IPS DF 6.9 (cell line): Measurements from ENCODE around the gene ADAP2.
"Not testable (repeated sequence)": the region's sequence is repeated elsewhere in the genome, so short reads cannot be mapped to it uniquely, and the experiment has no call there.

ENCODE experiments used
- DNase-seq: peaks from one replicate; pipeline ENCODE4 v3.0.0-alpha.2; 2013; ENCODE audit warnings: low read depth, low spot score
- H3K27ac ChIP-seq: one replicate; pipeline ENCODE4 v1.5.1; 2013; ENCODE audit warnings: low read length, control low read depth
- H3K27me3 ChIP-seq: 2 replicates; pipeline ENCODE4 v1.6.1; 2013; ENCODE audit warnings: mild to moderate bottlenecking, low read length; ENCODE audit not compliant: control insufficient read depth, insufficient read depth
- H3K36me3 ChIP-seq: 2 replicates; pipeline ENCODE4 v1.6.1; 2013; ENCODE audit warnings: low read length; ENCODE audit not compliant: control insufficient read depth, insufficient read depth
- H3K4me1 ChIP-seq: 2 replicates; pipeline ENCODE4 v1.6.1; 2013; ENCODE audit warnings: low read length; ENCODE audit not compliant: control insufficient read depth, insufficient read depth
- H3K4me3 ChIP-seq: 2 replicates; pipeline ENCODE4 v1.5.1; 2013; ENCODE audit warnings: mild to moderate bottlenecking, low read length
- H3K9me3 ChIP-seq: 2 replicates; pipeline ENCODE4 v1.6.1; 2013; ENCODE audit warnings: low read length, inconsistent platforms; ENCODE audit not compliant: control insufficient read depth, insufficient read depth
- whole genome bisulfite sequencing: extraction: QIAGEN DNeasy Blood & Tissue Kit; methylation state at CpG from one replicate; pipeline ENCODE4 v1.1.7; 2013; ENCODE audit warnings: mixed read lengths, missing lambda C conversion rate; ENCODE audit not compliant: insufficient read length, insufficient coverage; 5-methylcytosine and 5-hydroxymethylcytosine counted together

The ADAP2 gene

DNA sequence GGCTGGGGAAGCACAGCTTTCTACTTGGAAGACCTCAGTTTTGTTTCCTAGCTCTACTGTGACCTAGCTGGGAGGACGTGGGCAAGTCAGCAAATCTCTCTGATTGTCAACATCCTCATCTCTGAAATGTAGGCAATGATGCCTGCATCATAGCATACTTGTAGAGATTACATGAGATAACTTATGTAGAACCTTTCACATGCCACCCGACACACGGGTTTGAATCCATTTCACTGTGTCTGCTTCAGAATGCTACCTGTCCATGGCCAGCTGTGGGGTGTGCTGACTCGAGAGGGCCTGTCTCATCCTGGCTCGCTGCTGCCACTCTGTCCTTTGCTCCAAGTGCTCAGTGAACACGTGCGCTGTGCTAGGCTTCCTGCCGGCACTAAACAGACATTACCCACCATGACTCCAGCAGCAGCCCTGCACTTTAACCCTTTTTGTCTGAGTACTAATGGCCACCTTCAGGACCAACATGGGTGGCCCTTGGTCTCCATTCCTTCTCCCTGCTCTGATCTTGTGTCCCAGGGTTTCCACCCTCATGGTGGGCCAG is 7.4 kb downstream of the ADAP2 start:
- DNase-seq: no peak
- H3K27me3 ChIP-seq: peaks cover 2% of the 10 kb centered on the region; the same call in 1 of the 2 replicates
- no CpG with 5 or more reads among the region's 8 CpGs for WGBS
- H3K27ac ChIP-seq: no peak overlapping the region
- H3K9me3 ChIP-seq: no peaks in the 10 kb centered on the region
- H3K4me1 ChIP-seq: no peaks in the 10 kb centered on the region
- no peak overlapping the region for H3K4me3 ChIP-seq
- no peaks in the 10 kb centered on the region; the same call in 1 of the 2 replicates for H3K36me3 ChIP-seq

DNA sequence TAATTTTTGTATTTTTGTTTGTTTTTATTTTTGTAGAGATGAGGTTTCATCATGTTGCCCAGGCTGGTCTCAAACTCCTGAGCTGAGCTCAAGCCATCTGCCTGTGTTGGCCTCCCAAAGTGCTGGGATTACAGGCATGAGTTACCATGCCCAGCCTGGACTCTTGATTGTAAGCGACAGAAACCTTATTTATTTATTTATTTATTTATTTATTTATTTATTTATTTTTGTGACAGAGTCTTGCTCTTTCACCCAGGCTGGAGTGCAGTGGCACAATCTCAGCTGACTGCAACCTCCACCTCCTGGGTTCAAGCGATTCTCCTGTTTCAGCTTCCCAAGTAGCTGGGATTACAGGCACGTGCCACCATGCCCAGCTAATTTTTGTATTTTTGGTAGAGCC is 8.1 kb downstream of the ADAP2 start:
- no CpG with 5 or more reads among the region's 3 CpGs for WGBS

DNA sequence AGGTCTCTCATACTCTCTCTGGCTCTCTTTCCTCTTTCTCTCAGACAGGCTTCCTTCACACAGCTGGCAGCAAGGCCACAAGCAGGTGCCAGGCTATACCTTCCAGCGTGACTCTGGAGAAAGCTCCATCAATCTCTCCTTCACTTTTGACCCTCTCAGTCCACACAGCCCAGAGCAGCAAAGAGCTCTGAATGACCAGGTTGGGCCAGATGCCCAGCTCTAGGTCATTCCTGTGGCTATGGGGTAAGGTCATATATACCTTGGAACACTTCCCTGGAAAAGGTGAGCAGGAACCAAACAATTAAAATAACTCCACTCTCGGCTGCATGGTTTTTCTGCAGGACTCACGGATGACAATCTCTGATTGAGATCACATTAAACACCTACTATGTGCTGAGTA is 8.8 kb downstream of the ADAP2 start:
- Histone ChIP-seq H3K9me3 (no peaks in the 10 kb centered on the region), H3K4me1 (no peaks in the 10 kb centered on the region)
- no CpG with 5 or more reads among the region's 3 CpGs for WGBS

More for the DNA sequence above, 8.1 kb downstream of the ADAP2 start:
- H3K36me3 ChIP-seq, DNase-seq, H3K4me3 ChIP-seq, H3K27ac ChIP-seq, H3K27me3 ChIP-seq, H3K9me3 ChIP-seq, H3K4me1 ChIP-seq: not testable (repeated sequence)

DNA sequence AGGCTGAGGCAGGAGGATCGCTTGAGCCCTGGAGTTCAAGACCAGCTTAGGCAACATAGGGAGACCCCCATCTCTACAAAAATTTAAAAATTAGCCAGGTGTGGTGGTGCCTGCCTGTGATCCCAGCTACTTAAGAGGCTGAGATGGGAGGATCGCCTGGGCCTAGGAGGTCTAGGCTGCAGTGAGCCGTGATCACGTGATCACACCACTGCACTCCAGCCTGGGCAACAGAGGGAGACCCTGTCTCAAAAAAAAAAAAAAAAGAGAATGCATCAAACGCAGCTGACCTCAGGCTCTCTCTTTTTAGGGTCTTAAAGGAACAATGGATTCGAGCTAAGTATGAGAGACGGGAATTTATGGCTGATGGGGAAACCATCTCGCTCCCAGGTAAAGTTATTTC is 9.8 kb downstream of the ADAP2 start:
- not testable (repeated sequence) for H3K4me1 ChIP-seq, H3K4me3 ChIP-seq, H3K36me3 ChIP-seq, H3K27ac ChIP-seq, H3K9me3 ChIP-seq, H3K27me3 ChIP-seq, DNase-seq
- no CpG with 5 or more reads among the region's 8 CpGs for WGBS

More for the DNA sequence above, 8.8 kb downstream of the ADAP2 start:
- DNase-seq: no peak
- peaks cover 2% of the 10 kb centered on the region; the same call in 1 of the 2 replicates for H3K27me3 ChIP-seq
- no peak overlapping the region for H3K27ac ChIP-seq
- H3K36me3 ChIP-seq: no peaks in the 10 kb centered on the region; the same call in 1 of the 2 replicates
- no peak overlapping the region for H3K4me3 ChIP-seq

GRCh38 chr17:30933966-30934365 is 12.2 kb downstream of the ADAP2 start:
- no peak overlapping the region for H3K27ac ChIP-seq
- H3K4me3 ChIP-seq: no peak overlapping the region
- no peaks in the 10 kb centered on the region; the same call in 1 of the 2 replicates for H3K36me3 ChIP-seq
- no peaks in the 10 kb centered on the region for H3K9me3 ChIP-seq
- no peak for DNase-seq
- no CpG with 5 or more reads among the region's 5 CpGs for WGBS
- no peaks in the 10 kb centered on the region for H3K4me1 ChIP-seq
- H3K27me3 ChIP-seq: no peaks in the 10 kb centered on the region

DNA sequence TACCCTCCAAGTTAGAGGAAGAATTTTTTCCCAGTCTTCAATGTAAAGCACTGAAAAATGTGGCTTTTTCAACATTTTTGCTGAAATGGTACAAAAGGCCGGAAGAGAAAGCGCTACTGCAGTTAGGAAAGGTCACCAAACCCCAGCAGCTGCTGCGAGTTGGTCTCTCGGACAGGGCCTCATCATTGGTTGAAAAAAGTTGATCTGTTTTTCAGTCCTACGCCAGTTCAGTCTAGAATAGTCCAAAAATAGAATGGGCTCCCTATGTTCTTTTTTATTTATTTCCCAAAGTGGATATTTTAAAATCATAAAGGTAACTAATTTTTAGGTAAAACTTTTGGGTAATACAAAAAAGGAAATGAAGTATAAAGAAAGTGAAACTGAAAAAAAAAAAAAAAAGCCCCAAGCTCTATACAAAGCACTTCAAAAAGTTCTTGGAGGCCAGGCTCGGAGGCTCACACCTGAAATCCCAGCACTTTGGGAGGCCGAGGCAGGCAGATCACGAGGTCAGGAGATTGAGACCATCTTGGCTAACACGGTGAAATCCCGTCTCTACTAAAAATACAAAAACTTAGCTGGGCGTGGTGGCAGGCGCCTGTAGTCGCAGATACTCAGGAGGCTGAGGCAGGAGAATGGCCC is 17.4 kb downstream of the ADAP2 start:
- Histone ChIP-seq H3K27ac (no peak overlapping the region), H3K4me3 (no peak overlapping the region), H3K9me3 (no peaks in the 10 kb centered on the region), H3K4me1 (no peaks in the 10 kb centered on the region), H3K27me3 (no peaks in the 10 kb centered on the region), H3K36me3 (no peaks in the 10 kb centered on the region)
- WGBS: no CpG with 5 or more reads among the region's 13 CpGs
- no peak for DNase-seq

DNA sequence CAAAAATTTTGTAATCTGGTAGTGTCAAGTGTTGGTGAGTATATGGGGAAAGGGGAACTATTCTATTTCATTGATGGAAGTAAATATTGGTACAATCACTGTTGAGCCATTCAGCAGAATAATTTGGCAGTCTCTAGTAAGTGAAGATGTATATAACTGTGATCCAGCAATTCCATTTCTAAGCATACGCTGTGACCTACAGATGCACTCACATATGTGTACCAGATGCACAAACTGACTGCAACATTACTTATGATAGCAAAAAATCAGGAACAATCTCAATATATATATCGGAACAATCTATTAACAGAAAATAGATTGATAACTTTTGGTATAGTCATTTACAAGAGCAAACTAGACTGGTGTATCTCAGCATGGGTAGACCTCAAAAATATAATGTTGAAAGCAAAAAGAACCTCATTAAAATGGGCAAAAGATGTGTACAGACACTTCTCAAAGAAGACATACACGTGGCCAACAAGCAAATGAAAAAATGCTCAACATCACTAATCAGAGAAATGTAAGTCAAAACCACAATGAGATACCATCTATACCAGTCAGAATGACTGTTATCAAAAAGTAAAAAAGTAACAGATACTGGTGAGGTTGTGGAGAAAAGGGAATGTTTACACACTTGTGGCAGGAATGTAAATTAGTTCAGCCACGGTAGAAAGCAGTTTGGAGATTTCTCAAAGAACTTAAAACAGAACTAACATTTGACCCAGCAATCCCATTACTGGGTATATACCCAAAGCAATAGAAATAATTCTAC is 20.7 kb downstream of the ADAP2 start:
- no peak for DNase-seq
- no peaks in the 10 kb centered on the region for H3K27me3 ChIP-seq
- H3K27ac ChIP-seq: no peak overlapping the region
- H3K4me3 ChIP-seq: no peak overlapping the region
- no CpG with 5 or more reads among the region's 4 CpGs for WGBS
- no peaks in the 10 kb centered on the region for H3K4me1 ChIP-seq
- H3K9me3 ChIP-seq: no peaks in the 10 kb centered on the region
- no peaks in the 10 kb centered on the region for H3K36me3 ChIP-seq

- H3K4me1 ChIP-seq: no peaks in the 10 kb centered on the region
- WGBS: 100% methylated on average over 3 of the region's 5 CpGs
- DNase-seq: no peak
- H3K27ac ChIP-seq: no peak overlapping the region
- H3K36me3 ChIP-seq: no peaks in the 10 kb centered on the region
- no peak overlapping the region for H3K4me3 ChIP-seq
- no peaks in the 10 kb centered on the region for H3K27me3 ChIP-seq
- no peaks in the 10 kb centered on the region for H3K9me3 ChIP-seq
Measured at GRCh38 chr17:30947796-30948195, 26.1 kb downstream of the ADAP2 start.

GRCh38 chr17:30950189-30950588 is 28.4 kb downstream of the ADAP2 start:
- WGBS: no CpG with 5 or more reads among the region's 5 CpGs
- Histone ChIP-seq H3K27ac (no peak overlapping the region), H3K4me1 (no peaks in the 10 kb centered on the region), H3K9me3 (no peaks in the 10 kb centered on the region), H3K27me3 (no peaks in the 10 kb centered on the region), H3K36me3 (no peaks in the 10 kb centered on the region), H3K4me3 (no peak overlapping the region)
- DNase-seq: no peak

DNA sequence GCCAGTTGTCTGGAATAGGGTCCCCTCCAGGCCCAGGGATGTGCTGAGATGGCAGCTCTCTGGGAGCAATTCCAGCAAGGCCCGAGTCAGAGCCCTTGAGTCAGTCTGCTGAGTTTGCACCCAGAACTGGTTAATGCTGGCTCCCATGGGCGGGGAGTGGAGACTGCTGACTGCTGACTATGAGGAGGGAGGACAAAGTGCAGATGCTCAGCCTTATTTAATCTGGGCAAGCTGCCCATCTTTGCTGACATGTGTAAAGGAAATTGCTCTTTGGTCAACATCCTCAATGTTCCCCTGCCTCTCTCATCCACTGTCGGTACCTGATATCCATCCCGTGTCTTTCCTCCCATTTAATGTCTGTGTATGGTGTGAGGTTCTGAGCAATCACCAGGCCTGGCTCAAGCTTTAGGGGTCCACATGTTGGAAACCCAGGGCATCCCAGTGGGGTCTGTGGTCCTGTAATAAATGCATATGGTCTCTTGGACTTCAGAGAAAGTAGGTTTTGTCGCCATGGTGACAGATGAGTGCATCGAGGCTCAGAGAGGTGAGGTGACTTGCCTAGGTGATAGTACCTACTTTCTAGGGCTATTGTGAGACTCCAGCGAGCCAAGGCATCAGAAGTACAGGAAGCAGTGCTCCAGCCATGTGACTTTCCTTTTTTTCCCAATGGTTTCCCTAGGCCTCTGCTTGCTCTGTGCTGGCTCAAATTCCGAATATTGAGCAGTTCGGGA is 29.1 kb downstream of the ADAP2 start:
- DNase-seq: no peak
- Histone ChIP-seq H3K4me3 (no peak overlapping the region), H3K36me3 (no peaks in the 10 kb centered on the region), H3K27me3 (no peaks in the 10 kb centered on the region), H3K27ac (no peak overlapping the region), H3K4me1 (no peaks in the 10 kb centered on the region), H3K9me3 (no peaks in the 10 kb centered on the region)
- WGBS: no CpG with 5 or more reads among the region's 9 CpGs
